Urinary bladder (tissue), 4 donors: Measurements from ENCODE around the gene VWCE. TPM values are rescaled to one million over a fixed set of nuclear protein-coding genes. Genes with fewer than 3 reads are reported as not detected.

Experiments used
- DNase-seq: peaks from one replicate; pipeline ENCODE4 v3.0.0-alpha.2; 2015; ENCODE audit errors: extremely low spot score
- H3K27ac ChIP-seq: one replicate; pipeline ENCODE4 v1.5.1; 2013; ENCODE audit warnings: low read depth, mild to moderate bottlenecking, moderate library complexity
- H3K36me3 ChIP-seq: one replicate; pipeline ENCODE4 v1.6.1; 2013; ENCODE audit warnings: mild to moderate bottlenecking, moderate library complexity; ENCODE audit not compliant: insufficient read depth
- H3K4me1 ChIP-seq: one replicate; pipeline ENCODE4 v1.6.1; 2013; ENCODE audit warnings: mild to moderate bottlenecking, moderate library complexity; ENCODE audit not compliant: insufficient read depth
- H3K4me3 ChIP-seq: one replicate; pipeline ENCODE4 v1.5.1; 2013; ENCODE audit warnings: low read depth, low read length
- WGBS: extraction: QIAGEN DNeasy Blood & Tissue Kit; methylation state at CpG from one replicate; pipeline ENCODE4 v1.1.7; 2013; 5-methylcytosine and 5-hydroxymethylcytosine counted together
- polyA plus RNA-seq: library from polyadenylated mRNA; stranded (reverse); fragments of 200-250 nt; gene quantifications from one replicate; pipeline ENCODE4 v1.2.3, GENCODE V29; 2013
- total RNA-seq: library from RNA; depleted of rRNA; stranded (reverse); fragments of >200 nt; gene quantifications from one replicate; pipeline ENCODE4 v1.2.3, GENCODE V29; 2014
- donor health status: healthy with polysubstance abuse.
- donor health status: healthy.

Gene VWCE
- total and polyA plus RNA-seq, 2 donors, result 0.63 to 0.67 TPM

- Histone ChIP-seq H3K36me3 (no peaks in the 10 kb centered on the region), H3K4me1 (peaks cover 8% of the 10 kb centered on the region), H3K27ac (no peak overlapping the region), H3K4me3 (no peak overlapping the region)
- 75% methylated on average over 16 of the region's 16 CpGs for WGBS
- DNase-seq, result no peak
Measured at GRCh38 chr11:61334434-61335354, 39.6 kb upstream of the VWCE start.

DNA sequence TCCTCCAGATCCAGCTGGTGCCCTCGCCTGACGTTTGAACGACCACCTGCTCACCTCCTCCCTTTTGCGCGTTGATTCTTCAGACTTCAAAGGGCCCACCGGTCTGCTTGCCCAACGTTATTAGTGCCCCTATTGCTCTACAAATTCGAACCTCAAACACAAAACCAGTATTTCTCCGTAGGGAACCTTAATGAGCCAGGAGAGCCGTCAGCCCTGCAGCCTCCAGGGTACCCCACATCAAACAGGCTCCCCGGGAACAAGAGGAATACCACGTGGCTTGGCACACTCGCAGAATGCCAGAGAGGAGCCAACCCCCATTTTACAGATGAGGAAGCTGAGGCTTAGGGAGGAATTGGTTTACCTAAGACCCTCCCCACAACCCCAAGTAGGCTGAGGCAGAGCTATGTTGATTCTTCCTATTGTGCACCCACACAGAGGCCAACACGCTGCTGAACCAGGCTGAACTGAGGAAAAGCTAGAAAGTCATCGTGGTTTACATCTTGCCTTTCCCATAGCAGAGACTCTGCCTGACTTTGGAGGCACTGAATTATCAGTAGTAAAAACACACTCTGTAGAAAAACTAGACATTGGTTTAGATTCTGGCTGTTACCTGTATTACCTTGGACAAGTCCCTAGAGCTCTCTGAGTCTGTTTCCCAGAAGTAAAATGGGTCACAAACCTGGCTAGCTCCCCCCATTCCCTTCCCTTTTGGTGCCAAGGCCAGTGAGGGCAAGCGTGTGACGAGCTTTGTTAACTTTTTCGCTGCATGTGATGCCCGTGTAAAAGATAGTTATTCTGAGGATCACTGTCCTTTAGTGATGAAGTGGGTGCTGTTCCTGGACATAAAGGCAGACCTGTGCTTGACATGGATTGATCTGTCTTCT lies 38.7 kb upstream of the VWCE start:
- WGBS, result 29% methylated on average over 19 of the region's 19 CpGs
- H3K27ac ChIP-seq, result peak overlapping the region; percentile 74
- peak overlapping the region; percentile 91 for H3K4me3 ChIP-seq
- DNase-seq, result no peak
- no peaks in the 10 kb centered on the region for H3K36me3 ChIP-seq
- H3K4me1 ChIP-seq, result peaks cover 8% of the 10 kb centered on the region

DNA sequence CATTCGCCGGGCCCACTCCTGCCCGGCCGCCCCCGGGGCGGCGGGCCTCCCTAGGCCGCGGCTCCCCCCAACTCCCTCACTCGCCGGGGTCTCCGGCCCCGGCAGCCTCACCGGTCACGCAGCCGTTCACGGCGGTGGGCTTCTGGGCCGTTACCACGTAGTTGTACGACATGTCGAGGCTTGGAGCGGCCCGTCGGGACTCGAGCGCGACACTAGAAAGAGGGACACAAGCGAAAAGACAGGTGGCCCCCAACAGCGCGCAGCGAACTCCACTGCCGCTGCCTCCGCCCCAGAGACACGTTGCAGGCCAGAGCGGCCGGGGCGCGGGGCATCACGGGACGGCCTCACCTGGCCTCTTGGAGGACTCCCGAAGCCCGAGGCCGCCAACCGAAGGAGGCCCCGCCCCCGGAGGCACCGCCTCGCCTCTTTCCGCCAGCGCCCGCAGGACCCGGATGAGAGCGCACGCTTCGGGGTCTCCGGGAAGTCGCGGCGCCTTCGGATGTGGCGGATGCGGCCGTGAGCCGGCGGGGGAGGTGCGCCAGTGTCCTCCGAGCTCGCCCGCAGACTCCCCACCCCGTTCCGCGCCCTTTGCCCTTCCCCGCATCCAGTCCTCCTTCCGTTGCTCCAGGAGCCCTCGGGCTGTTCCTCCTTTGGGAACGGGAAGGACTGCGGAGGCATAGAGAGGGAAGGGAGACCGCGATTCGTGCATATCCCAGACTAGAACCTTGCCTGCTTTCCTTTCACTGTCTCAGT lies 37.9 kb upstream of the VWCE start, which contains the start of the genes DDB1 and TKFC:
Gene DDB1, minus strand, starts transcription at position 309 of the 753 bp plus-strand sequence. Its CDS starts 137 bp downstream, at position 172.
Gene TKFC, plus strand, starts transcription at position 432 of the 753 bp plus-strand sequence. CDS start 1,501 bp downstream, outside the sequence.
- H3K27ac ChIP-seq, result peak within 1 kb of the TSS; percentile 76
- DNase-seq, result peak; percentile 85
- H3K36me3 ChIP-seq, result no peaks in the 10 kb centered on the region
- under 1% methylated on average over 81 of the region's 81 CpGs for WGBS
- peaks cover 8% of the 10 kb centered on the region for H3K4me1 ChIP-seq
- H3K4me3 ChIP-seq, result peak within 1 kb of the TSS; percentile 91

DNA sequence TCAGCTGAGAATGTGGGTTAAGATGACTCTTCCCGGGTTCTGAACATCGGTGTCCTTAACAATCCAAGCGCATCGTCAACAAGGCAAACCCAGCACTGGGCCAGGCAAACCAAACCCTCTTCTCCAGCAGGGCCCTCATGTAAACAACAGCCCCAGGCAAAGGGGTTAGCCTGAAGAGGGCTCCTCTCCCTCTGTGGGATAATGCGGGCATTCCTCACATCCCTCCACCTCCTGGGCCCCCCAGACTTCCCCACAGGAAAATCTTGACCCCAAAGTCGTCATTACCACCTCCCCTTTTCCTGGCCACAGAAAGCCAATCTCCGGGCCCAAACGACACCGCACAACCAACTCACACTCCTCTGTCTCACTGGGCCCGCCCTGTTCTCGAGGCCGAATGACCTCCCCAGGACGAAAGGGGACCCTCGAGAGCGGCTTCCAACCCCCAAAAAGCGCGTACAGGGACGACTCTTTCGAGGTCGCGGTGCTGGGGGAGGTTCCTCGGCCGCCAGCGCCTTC lies 37.2 kb upstream of the VWCE start:
- H3K36me3 ChIP-seq, result no peaks in the 10 kb centered on the region
- no peak for DNase-seq
- under 1% methylated on average over 24 of the region's 24 CpGs for WGBS
- peak overlapping the region; percentile 91 for H3K4me3 ChIP-seq
- H3K27ac ChIP-seq, result peak overlapping the region; percentile 76
- peaks cover 8% of the 10 kb centered on the region for H3K4me1 ChIP-seq

DNA sequence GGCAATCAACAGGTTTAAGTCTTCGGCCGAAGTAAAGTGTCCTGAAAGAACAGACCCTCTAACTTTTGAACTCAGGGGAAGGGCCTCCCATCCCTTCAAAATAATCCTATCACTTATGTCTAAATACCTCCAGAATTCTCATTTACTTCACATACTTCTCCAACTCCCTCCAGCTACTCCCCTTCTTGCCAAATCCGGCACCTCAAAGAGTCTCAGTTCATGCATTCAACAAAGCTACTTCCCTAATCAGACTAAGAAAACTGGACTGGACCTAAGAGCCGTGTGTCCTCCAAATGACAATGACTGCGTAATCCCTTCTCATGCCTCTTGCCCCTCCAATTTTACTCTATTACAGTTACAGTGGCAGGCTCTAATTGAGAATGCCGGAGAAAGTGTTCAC lies 36.5 kb upstream of the VWCE start:
- Histone ChIP-seq H3K4me1 (peaks cover 8% of the 10 kb centered on the region), H3K4me3 (peak overlapping the region; percentile 91), H3K36me3 (no peaks in the 10 kb centered on the region), H3K27ac (no peak overlapping the region)
- DNase-seq, result no peak
- WGBS, result 66% methylated on average over 6 of the region's 6 CpGs

- WGBS, result 91% methylated on average over 4 of the region's 4 CpGs
- Histone ChIP-seq H3K36me3 (no peaks in the 10 kb centered on the region), H3K4me1 (peaks cover 8% of the 10 kb centered on the region), H3K4me3 (no peak overlapping the region), H3K27ac (no peak overlapping the region)
- no peak for DNase-seq
Measured at GRCh38 chr11:61329871-61330270, 34.8 kb upstream of the VWCE start.

DNA sequence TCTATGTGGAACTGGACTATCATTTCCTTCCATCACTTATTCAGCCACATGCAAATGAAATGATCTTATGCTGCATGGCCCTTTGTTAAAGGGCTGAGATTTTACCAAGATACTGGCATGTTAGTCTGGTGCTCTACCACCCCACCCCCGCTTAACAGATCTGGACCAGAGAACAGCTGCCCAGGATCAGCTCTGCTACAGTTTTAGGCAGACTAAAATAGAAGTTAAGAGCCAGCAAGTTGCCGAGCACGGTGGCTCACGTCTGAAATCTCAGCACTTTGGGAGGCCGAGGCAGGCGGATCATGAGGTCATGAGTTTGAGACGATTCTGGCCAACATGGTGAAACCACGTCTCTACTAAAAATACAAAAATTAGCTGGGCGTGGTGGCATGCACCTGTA lies 33.2 kb upstream of the VWCE start:
- H3K4me1 ChIP-seq, result peaks cover 8% of the 10 kb centered on the region
- DNase-seq, result no peak
- H3K4me3 ChIP-seq, result no peak overlapping the region
- no peaks in the 10 kb centered on the region for H3K36me3 ChIP-seq
- 83% methylated on average over 9 of the region's 9 CpGs for WGBS
- no peak overlapping the region for H3K27ac ChIP-seq

- Histone ChIP-seq H3K4me3 (no peak overlapping the region), H3K27ac (no peak overlapping the region)
- no peak for DNase-seq
Measured at GRCh38 chr11:61327669-61328071, 32.6 kb upstream of the VWCE start.

DNA sequence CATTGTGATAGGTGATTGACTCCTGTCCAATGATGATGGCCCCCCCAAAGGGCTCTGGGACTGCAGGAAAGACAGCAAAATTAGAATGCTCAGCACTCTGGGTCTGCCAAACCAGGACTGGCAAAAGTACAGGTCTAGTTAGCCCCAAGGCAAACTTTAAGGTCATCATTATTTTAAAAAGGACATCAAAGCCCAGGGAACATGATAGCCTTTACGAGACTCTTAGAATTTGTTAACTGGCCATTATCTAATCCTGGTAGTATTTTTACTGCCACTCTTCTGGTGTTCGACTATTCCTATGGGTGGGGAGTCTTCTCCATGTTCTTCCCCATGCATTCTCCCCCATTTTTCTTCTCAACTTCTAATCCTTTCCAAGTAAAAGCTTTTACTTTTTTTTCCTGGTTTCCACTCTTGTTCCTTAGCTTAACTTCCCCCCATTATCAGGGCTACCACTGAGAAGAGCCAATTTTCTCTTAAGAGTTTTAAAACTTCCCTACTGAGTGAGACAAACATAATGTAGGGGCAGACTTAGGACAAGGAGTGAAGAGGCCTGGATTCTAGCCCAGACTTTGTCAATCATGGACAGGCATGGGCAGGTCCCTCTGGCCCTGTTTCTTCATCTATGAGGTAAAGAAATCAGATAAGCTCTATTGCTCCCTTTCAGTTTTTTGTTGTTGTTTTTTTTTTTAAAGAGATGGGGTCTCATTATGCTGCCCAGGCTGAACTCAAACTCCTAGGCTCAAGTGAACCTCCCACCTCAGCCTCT lies 30.7 kb upstream of the VWCE start:
- peak; percentile 28 for DNase-seq
- Histone ChIP-seq H3K27ac (no peak overlapping the region), H3K4me3 (no peak overlapping the region), H3K36me3 (peaks cover 4% of the 10 kb centered on the region), H3K4me1 (no peaks in the 10 kb centered on the region)
- WGBS, result 41% methylated on average over 2 of the region's 2 CpGs

More at GRCh38 chr11:61327669-61328071, 32.6 kb upstream of the VWCE start:
- peaks cover 3% of the 10 kb centered on the region for H3K36me3 ChIP-seq
- H3K4me1 ChIP-seq, result peaks cover 8% of the 10 kb centered on the region

DNA sequence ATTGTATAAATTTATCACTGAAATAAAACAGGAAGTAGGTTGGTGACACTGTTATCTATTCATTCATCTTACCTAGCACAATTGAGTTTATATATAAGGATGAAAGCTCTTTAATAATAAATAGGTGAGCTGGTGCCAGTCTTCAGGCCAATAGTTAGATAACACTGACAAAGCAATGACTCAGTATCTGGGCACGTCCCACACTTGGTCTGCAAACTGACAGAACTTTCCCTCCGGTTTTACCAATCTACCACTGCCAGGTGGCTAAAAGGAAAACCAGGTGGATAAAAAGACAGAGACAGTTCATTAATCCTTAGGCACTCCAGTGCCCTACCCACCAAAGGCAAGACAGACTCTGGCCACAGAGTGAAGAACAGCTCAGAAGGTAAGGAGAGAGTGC lies 20.1 kb upstream of the VWCE start:
- peaks cover 4% of the 10 kb centered on the region for H3K36me3 ChIP-seq
- no peak overlapping the region for H3K4me3 ChIP-seq
- DNase-seq, result no peak
- WGBS, result 80% methylated on average over 2 of the region's 2 CpGs
- H3K4me1 ChIP-seq, result no peaks in the 10 kb centered on the region
- no peak overlapping the region for H3K27ac ChIP-seq

DNA sequence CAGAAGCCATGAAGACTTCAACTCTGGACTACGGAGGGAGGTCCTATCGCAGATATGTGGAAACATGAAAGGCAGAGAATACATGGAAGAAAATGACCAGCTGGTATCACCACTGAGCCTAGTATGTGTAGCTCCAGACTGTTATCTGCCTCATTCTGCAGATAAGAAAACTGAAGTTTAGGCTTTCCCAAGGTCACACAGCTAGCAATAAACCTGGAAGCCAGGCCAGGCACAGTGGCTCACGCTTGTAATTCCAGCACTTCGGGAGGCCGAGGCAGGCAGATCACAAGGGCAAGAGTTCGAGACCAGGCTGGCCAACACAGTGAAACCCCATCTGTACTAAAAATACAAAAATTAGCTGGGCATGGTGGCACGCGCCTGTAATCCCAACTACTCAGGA lies 15.6 kb upstream of the VWCE start:
- H3K27ac ChIP-seq, result no peak overlapping the region
- no peak overlapping the region for H3K4me3 ChIP-seq
- DNase-seq, result no peak
- no peaks in the 10 kb centered on the region for H3K4me1 ChIP-seq
- 84% methylated on average over 8 of the region's 8 CpGs for WGBS
- H3K36me3 ChIP-seq, result peaks cover 4% of the 10 kb centered on the region

DNA sequence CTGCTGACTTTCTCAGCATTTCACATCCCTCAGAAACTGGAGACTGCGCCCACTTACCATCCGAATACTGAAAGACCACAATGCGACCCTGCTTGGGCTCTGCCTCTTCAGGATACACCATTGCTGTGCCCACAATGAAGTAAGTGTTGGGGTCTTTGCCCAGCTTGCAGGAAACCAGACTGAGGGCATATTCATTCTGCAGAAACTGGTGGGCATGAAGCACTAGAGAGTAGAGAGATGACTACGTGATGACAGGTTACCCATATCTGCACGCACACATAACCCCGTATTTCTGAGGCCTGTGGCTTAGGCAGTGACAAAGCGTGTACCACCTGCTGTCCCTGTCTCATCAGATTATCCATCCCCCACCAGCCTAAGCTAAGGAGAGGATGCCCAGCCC lies 14.6 kb upstream of the VWCE start:
- Histone ChIP-seq H3K4me1 (no peaks in the 10 kb centered on the region), H3K27ac (no peak overlapping the region), H3K36me3 (no peaks in the 10 kb centered on the region), H3K4me3 (no peak overlapping the region)
- 92% methylated on average over 7 of the region's 7 CpGs for WGBS
- DNase-seq, result no peak
